Measurements from ENCODE around the gene SENP3.

Gene SENP3

DNA sequence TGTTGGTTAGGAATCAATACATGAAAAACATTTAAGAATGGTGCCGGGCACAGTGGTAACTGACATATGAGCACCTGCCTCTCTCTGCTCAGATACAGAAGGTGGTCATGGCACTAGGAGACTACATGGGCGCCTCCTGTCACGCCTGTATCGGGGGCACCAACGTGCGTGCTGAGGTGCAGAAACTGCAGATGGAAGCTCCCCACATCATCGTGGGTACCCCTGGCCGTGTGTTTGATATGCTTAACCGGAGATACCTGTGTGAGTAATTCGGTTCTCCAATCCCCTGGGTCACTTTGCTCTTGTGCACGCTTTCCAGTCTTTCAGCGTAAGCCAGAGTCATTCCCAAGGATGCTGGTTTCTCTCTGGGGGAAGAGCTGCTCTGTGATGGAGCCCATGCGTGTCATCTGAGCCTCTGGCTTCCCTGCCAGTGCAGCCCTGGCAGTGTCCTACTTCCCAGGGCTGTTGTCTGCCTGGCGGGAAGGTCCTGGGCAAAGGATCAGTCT is 14.8 kb downstream of the SENP3 start:
- peak; percentile 24 for DNase-seq (ENCODE audit: low read depth, low spot score)

- DNase-seq (ENCODE audit: low read depth, low spot score): no peak
These were observed 15.8 kb downstream of the SENP3 start for GRCh38 chr17:7577327-7578199.

DNA sequence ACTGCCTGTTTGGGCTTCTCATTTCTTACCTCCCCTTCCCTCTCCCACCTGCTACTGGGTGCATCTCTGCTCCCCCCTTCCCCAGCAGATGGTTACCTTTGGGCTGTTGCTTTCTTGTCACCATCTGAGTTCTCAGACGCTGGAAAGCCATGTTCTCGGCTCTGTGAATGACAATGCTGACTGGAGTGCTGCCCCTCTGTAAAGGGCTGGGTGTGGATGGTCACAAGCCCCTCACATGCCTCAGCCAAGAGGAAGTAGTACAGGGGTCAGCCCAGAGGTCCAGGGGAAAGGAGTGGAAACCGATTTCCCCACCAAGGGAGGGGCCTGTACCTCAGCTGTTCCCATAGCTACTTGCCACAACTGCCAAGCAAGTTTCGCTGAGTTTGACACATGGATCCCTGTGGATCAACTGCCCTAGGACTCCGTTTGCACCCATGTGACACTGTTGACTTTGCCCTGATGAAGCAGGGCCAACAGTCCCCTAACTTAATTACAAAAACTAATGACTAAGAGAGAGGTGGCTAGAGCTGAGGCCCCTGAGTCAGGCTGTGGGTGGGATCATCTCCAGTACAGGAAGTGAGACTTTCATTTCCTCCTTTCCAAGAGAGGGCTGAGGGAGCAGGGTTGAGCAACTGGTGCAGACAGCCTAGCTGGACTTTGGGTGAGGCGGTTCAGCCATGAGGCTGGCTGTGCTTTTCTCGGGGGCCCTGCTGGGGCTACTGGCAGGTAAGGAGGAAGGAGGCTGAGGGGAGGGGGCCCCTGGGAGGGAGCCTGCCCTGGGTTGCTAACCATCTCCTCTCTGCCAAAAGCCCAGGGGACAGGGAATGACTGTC is 17.5 kb downstream of the SENP3 start, which contains the start of gene CD68:
Gene CD68 (plus strand): TSS at position 638 of the 833 bp plus-strand sequence. CDS start 40 bp downstream, at position 678.
- peak; percentile 90 for DNase-seq (ENCODE audit: low read depth, low spot score)

DNA sequence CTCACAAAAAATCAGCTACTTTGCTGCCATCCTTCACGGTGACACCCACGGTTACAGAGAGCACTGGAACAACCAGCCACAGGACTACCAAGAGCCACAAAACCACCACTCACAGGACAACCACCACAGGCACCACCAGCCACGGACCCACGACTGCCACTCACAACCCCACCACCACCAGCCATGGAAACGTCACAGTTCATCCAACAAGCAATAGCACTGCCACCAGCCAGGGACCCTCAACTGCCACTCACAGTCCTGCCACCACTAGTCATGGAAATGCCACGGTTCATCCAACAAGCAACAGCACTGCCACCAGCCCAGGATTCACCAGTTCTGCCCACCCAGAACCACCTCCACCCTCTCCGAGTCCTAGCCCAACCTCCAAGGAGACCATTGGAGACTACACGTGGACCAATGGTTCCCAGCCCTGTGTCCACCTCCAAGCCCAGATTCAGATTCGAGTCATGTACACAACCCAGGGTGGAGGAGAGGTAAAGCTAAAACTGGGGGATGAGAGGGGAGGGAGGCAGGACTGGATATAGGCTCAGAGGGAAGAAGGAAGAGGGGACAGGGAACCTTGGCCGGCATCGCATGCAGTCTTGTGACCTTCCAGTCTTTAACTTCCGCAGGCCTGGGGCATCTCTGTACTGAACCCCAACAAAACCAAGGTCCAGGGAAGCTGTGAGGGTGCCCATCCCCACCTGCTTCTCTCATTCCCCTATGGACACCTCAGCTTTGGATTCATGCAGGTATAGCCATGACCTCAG is 18.3 kb downstream of the SENP3 start:
- DNase-seq (ENCODE audit: low read depth, low spot score): peak; percentile 18

GRCh38 chr17:7580604-7581575 is 19.2 kb downstream of the SENP3 start:
- no peak for DNase-seq (ENCODE audit: low read depth, low spot score)

- DNase-seq (ENCODE audit: low read depth, low spot score): peak; percentile 19
These were observed 20.9 kb downstream of the SENP3 start for GRCh38 chr17:7582396-7583252.

DNA sequence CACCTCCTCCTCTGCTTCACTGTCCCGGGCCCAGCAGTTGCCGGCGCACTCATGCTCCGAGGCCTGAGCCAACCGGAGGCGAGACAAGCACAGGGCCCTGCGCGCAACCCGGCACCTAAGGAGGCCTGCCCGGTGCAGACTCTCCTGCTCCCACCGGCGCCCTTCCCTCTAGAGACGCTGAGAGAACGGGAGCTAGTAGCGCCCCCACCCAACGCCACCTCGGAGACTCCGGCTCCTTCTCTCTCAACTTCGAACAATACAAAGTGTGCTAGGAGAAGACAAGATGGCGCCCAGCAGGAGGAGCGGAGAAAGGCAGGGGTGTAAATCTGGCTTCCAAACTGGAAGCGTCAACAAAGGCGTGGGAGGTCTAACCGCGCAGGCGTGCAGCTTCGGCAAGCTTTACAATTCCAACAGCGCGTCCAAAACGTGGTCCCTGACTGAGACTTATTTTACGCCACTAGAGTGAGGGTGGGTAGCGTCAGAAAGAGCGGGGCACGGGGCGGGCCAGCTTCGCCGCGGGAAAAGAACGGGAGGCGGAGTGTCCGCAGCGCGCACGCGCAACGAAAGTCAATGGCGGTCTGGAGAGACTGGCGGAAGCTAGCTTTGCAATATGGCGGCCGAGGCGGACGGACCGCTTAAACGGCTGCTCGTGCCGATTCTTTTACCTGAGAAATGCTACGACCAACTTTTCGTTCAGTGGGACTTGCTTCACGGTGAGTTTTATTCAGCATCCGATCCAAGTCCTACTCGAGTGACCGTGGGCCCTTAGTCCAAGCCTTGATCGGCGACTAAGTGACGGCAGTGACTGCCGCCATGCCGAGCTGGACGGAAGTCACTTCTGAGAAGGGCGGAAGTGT is 21.8 kb downstream of the SENP3 start, which contains the start of gene MPDU1:
Gene MPDU1 (plus strand): TSS at position 600 of the 857 bp plus-strand sequence. CDS start 11 bp downstream, at position 611.
- DNase-seq (ENCODE audit: low read depth, low spot score): peak; percentile 98

DNA sequence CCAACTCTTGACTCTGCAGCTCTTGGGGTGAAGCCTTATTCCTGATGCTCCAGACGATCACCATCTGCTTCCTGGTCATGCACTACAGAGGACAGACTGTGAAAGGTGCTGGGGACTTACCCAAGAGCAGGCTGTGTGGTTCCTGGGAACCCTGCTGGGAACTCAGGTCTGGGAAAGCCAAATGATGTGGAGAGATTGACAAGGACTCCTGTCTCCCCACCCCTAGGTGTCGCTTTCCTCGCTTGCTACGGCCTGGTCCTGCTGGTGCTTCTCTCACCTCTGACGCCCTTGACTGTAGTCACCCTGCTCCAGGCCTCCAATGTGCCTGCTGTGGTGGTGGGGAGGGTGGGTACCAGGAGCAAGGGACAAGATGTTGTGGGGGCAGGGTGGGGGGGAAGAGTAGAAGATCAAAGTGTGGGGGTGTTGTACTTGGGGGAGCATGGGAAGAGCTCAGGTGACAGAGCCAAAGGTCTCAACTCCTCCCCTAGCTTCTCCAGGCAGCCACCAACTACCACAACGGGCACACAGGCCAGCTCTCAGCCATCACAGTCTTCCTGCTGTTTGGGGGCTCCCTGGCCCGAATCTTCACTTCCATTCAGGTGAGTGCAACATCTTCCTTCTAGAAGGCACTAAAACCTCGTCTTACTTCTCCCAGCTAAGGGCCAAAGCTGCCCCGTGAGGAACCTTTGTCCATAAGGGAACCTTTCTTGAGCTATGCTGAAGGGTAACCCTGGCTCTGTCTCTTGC is 25.1 kb downstream of the SENP3 start:
- DNase-seq (ENCODE audit: low read depth, low spot score): peak; percentile 70

DNA sequence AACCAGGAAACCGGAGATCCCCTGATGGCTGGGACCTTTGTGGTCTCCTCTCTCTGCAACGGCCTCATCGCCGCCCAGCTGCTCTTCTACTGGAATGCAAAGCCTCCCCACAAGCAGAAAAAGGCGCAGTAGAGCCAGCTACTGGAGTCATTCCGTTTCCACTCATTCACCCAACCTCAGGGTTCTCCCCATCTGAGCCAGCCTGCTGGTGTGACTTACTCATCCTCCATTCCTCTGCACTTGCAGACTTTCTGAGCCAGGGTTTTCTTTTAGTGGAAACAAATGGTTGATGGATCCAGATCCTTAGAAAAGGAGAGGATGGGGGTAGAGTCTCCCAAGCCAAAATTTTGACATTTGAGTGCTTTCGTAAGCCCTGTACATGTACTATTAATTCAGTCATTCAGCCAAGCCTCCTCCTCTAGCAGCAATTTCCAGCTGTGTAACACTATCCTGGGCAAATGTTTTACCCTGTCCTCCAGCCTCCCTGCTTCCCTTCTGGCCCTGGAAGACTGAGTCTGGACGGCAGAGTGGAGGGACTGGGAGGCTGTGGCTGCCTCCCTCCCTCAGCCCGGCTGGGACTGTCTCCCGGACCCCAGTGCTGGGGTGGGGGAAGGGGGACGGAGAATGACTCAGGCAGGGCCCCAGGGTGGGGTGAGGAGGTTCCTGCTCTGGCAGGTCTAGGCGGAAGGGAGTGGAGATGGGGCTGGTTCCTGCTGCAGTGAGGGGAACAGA is 25.9 kb downstream of the SENP3 start:
- peak; percentile 51 for DNase-seq (ENCODE audit: low read depth, low spot score)

DNA sequence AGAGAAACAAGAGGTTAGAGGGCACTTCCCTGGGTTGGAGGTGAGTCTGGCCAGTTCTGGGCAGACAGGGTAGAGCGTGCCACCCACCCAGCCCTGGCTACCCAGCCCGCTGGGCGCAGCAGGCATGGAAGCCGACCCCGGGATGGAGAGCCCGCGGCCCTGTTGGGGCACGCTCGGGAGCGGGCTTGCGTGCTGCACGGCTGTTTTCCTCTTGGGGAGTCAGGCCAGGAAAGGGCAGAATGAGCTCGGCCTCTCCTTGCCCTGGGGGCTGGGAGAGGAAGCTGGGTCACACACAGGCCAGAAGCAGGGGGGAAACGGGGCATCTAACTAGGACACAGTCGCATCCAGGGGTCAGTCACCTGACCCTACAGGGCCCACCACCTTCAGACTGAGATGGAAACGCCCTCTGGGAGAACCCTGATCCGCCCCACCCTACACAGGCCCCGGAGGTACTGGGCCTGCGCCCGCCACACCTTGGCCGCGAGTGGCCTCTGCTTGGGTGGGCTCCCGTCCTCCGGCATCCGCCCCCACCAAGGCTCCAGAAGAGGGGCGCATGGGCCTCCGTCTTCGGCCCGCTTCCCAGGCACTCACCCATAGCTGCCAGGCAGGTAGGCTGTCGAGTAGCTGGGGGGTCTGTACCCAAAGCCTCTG is 27.0 kb downstream of the SENP3 start:
- peak; percentile 47 for DNase-seq (ENCODE audit: low read depth, low spot score)

- peak; percentile 94 for DNase-seq (ENCODE audit: low read depth, low spot score)
These were observed 27.6 kb downstream of the SENP3 start for GRCh38 chr17:7589204-7589868.

GRCh38 chr17:7589891-7590691 is 28.4 kb downstream of the SENP3 start, which contains the start of gene SOX15:
Gene SOX15, minus strand, starts transcription at chr17:7590094. Its CDS starts 418 bp downstream, at chr17:7589676.
- DNase-seq (ENCODE audit: low read depth, low spot score): peak; percentile 93

DNA sequence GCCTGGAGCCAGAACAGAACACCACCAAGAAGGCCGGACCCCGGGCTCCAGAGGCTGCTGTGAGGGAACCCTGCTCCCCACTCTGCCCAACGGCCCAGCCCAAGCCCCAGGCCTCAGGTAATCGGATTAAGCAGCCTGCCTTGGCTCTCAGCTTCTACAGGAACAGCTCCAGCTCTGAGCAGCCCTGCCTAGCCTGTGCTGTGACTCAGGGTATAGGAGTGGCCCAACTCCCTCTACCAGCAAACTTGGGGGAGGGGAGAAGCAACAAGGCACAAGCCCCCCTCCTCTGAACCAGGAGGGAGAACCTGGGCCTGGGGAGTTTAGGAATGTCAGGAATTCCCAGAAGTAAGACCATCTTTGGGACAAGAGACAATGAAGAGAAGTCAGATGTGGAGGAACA is 29.0 kb downstream of the SENP3 start:
- DNase-seq (ENCODE audit: low read depth, low spot score): peak; percentile 96

DNA sequence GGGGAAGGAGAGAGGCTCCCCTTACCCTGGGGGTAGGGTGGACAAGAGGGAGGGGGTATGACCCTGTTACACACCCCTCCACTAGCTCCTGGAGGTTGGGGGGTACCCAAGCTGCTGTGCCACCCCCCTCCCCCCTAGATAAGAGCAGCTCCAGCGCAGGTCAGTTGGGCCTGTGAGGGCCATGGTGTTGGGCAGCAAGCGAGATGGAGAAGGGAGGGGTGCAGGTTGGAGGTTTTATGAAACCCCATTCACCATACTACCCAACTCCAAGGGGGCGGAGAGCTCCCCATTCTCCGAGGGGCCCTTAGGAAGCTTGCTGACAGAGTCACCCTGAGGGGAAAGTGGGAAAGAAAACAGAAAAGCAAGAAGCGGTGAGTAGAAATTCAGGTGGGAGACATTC is 29.9 kb downstream of the SENP3 start:
- DNase-seq (ENCODE audit: low read depth, low spot score): no peak

Measured in ELF-1 (cell line).